22Rv1 (cell line): ENCODE measurements around the gene OR13H1.

ENCODE experiments used
- CTCF ChIP-seq: fragments of 450-650 bp; IDR thresholded peaks from 2 replicates; pipeline ENCODE4 v1.5.1; 2017; ENCODE audit warnings: mild to moderate bottlenecking
- ZFX ChIP-seq: fragments of 450-650 bp; IDR thresholded peaks from 2 replicates; pipeline ENCODE4 v1.6.1; 2017; ENCODE audit warnings: antibody characterized with exemption, borderline replicate concordance

GRCh38 chrX:131565909-131566308, 22.0 kb downstream of the OR13H1 start:
- TF ChIP-seq CTCF (no peak), ZFX (no peak)
